IPS DF 6.9 (cell line): ENCODE data around the gene PTTG1IP.

Source experiments
- DNase-seq: peaks from one replicate; pipeline ENCODE4 v3.0.0-alpha.2; 2013; ENCODE audit warnings: low read depth, low spot score
- H3K27ac ChIP-seq: one replicate; pipeline ENCODE4 v1.5.1; 2013; ENCODE audit warnings: low read length, control low read depth
- H3K27me3 ChIP-seq: 2 replicates; pipeline ENCODE4 v1.6.1; 2013; ENCODE audit warnings: mild to moderate bottlenecking, low read length; ENCODE audit not compliant: control insufficient read depth, insufficient read depth
- H3K36me3 ChIP-seq: 2 replicates; pipeline ENCODE4 v1.6.1; 2013; ENCODE audit warnings: low read length; ENCODE audit not compliant: control insufficient read depth, insufficient read depth
- H3K4me1 ChIP-seq: 2 replicates; pipeline ENCODE4 v1.6.1; 2013; ENCODE audit warnings: low read length; ENCODE audit not compliant: control insufficient read depth, insufficient read depth
- H3K4me3 ChIP-seq: 2 replicates; pipeline ENCODE4 v1.5.1; 2013; ENCODE audit warnings: mild to moderate bottlenecking, low read length
- H3K9me3 ChIP-seq: 2 replicates; pipeline ENCODE4 v1.6.1; 2013; ENCODE audit warnings: low read length, inconsistent platforms; ENCODE audit not compliant: control insufficient read depth, insufficient read depth
- WGBS: extraction: QIAGEN DNeasy Blood & Tissue Kit; methylation state at CpG from one replicate; pipeline ENCODE4 v1.1.7; 2013; ENCODE audit warnings: mixed read lengths, missing lambda C conversion rate; ENCODE audit not compliant: insufficient read length, insufficient coverage; 5-methylcytosine and 5-hydroxymethylcytosine counted together

Gene PTTG1IP

GRCh38 chr21:44901391-44902074, 28.0 kb upstream of the PTTG1IP start:
- no peak for DNase-seq
- Histone ChIP-seq H3K9me3 (no peaks in the 10 kb centered on the region), H3K4me1 (peaks cover 2% of the 10 kb centered on the region; the same call in 1 of the 2 replicates), H3K36me3 (peaks cover 4% of the 10 kb centered on the region; the same call in 1 of the 2 replicates), H3K27ac (no peak overlapping the region), H3K27me3 (no peaks in the 10 kb centered on the region), H3K4me3 (no peak overlapping the region)
- no CpG with 5 or more reads among the region's 27 CpGs for WGBS

GRCh38 chr21:44900559-44901251, 27.2 kb upstream of the PTTG1IP start:
- no peaks in the 10 kb centered on the region for H3K27me3 ChIP-seq
- H3K9me3 ChIP-seq = no peaks in the 10 kb centered on the region
- no peak for DNase-seq
- H3K36me3 ChIP-seq = peaks cover 4% of the 10 kb centered on the region; the same call in 1 of the 2 replicates
- H3K4me1 ChIP-seq = peaks cover 3% of the 10 kb centered on the region; the same call in 1 of the 2 replicates
- no peak overlapping the region for H3K4me3 ChIP-seq
- no CpG with 5 or more reads among the region's 28 CpGs for WGBS
- no peak overlapping the region for H3K27ac ChIP-seq

- Histone ChIP-seq H3K36me3 (peaks cover 4% of the 10 kb centered on the region; the same call in 1 of the 2 replicates), H3K4me1 (peaks cover 3% of the 10 kb centered on the region; the same call in 1 of the 2 replicates), H3K27ac (no peak overlapping the region), H3K27me3 (no peaks in the 10 kb centered on the region), H3K9me3 (no peaks in the 10 kb centered on the region), H3K4me3 (no peak overlapping the region)
- no CpG with 5 or more reads among the region's 37 CpGs for WGBS
- no peak for DNase-seq
Observed at GRCh38 chr21:44899768-44900558, 26.5 kb upstream of the PTTG1IP start.

GRCh38 chr21:44898851-44899767, 25.6 kb upstream of the PTTG1IP start:
- H3K27ac ChIP-seq = no peak overlapping the region
- H3K9me3 ChIP-seq = no peaks in the 10 kb centered on the region
- H3K4me1 ChIP-seq = peaks cover 3% of the 10 kb centered on the region; the same call in 1 of the 2 replicates
- H3K36me3 ChIP-seq = no peaks in the 10 kb centered on the region
- no peaks in the 10 kb centered on the region for H3K27me3 ChIP-seq
- DNase-seq = no peak
- WGBS = no CpG with 5 or more reads among the region's 49 CpGs
- no peak overlapping the region for H3K4me3 ChIP-seq

GRCh38 chr21:44898011-44898488, 24.6 kb upstream of the PTTG1IP start:
- Histone ChIP-seq H3K36me3 (no peaks in the 10 kb centered on the region), H3K27me3 (no peaks in the 10 kb centered on the region), H3K4me1 (peaks cover 3% of the 10 kb centered on the region; the same call in 1 of the 2 replicates), H3K9me3 (no peaks in the 10 kb centered on the region), H3K27ac (no peak overlapping the region), H3K4me3 (no peak overlapping the region)
- no peak for DNase-seq
- WGBS = no CpG with 5 or more reads among the region's 13 CpGs

GRCh38 chr21:44897326-44898010, 24.0 kb upstream of the PTTG1IP start:
- no peaks in the 10 kb centered on the region for H3K27me3 ChIP-seq
- H3K9me3 ChIP-seq = no peaks in the 10 kb centered on the region
- H3K4me1 ChIP-seq = peaks cover 3% of the 10 kb centered on the region; the same call in 1 of the 2 replicates
- no peak overlapping the region for H3K27ac ChIP-seq
- H3K36me3 ChIP-seq = no peaks in the 10 kb centered on the region
- DNase-seq = no peak
- H3K4me3 ChIP-seq = no peak overlapping the region
- WGBS = no CpG with 5 or more reads among the region's 21 CpGs

GRCh38 chr21:44896561-44897286, 23.2 kb upstream of the PTTG1IP start:
- Histone ChIP-seq H3K27me3 (no peaks in the 10 kb centered on the region), H3K4me1 (peaks cover 3% of the 10 kb centered on the region; the same call in 1 of the 2 replicates), H3K9me3 (no peaks in the 10 kb centered on the region), H3K27ac (no peak overlapping the region), H3K36me3 (no peaks in the 10 kb centered on the region), H3K4me3 (no peak overlapping the region)
- no peak for DNase-seq
- WGBS = no CpG with 5 or more reads among the region's 25 CpGs

- Histone ChIP-seq H3K4me1 (peaks cover 3% of the 10 kb centered on the region; the same call in 1 of the 2 replicates), H3K36me3 (no peaks in the 10 kb centered on the region), H3K9me3 (no peaks in the 10 kb centered on the region), H3K4me3 (no peak overlapping the region), H3K27ac (no peak overlapping the region), H3K27me3 (no peaks in the 10 kb centered on the region)
- DNase-seq = no peak
- no CpG with 5 or more reads among the region's 11 CpGs for WGBS
Observed at GRCh38 chr21:44895859-44896258, 22.4 kb upstream of the PTTG1IP start.
